Measurements from ENCODE around the gene LAMA5. TPM values are rescaled to one million over a fixed set of nuclear protein-coding genes. Genes with fewer than 3 reads are reported as not detected.

The LAMA5 gene
- total and polyA plus RNA-seq, 2 of the 8 experiments (the other 6 are each of a cell fraction or from before 2014, with no cell fraction given): 34.4 to 225 TPM

DNA sequence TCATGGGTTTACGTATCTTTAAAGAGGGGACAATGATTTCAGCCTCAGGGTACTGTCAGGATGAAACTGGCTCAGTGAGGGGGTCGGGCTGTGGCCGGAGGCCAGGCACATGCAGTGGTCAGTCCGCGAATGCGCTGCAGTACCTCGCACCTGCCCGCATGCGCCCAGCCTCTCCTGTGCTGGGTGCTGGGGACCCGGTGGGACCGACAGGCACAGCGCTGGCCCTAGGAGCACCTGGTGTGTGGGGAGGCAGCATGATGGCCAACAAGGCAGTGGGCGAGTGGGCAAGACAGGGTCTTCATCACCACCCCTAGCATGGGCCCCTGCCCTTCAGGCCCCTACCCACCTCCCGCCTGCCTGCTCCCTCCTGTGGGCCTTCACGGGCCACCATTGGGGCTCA is 40.9 kb upstream of the LAMA5 start:
- no peak for FAIRE-seq
- CTCF ChIA-PET (ENCODE audit: partially characterized antibody): interaction anchor here (1.0 to 4.6 kb wide), 3 partner anchors 15 to 86 kb away, joined by 3 to 48 read pairs (median 4); no protein-coding TSS in a partner anchor
- H3K4me3 ChIP-seq (ENCODE audit: extremely low read depth in 1 of 4, insufficient read depth in 2 of 4, low read depth in 3 of 4, low read length in 4 of 4): 0 out of 8 replicates have a peak overlapping the region, but pooled peaks of 1 of the 4 experiments have one; percentile 56

More for the DNA sequence above, 40.9 kb upstream of the LAMA5 start:
- Histone ChIP-seq H3K27ac (ENCODE audit: low read depth, low read length) (no peak overlapping the region), H2BK20ac (ENCODE audit: low read length) (0 out of 2 replicates have a peak overlapping the region, but pooled peaks have one; percentile 35), H4K5ac (ENCODE audit: insufficient read length, low read depth, low read length) (no peak overlapping the region), H3K23me2 (ENCODE audit: low read depth, low read length) (no peaks in the 10 kb centered on the region; the same call in 1 of the 2 replicates), H3K23ac (ENCODE audit: insufficient read length) (no peak overlapping the region), H2AFZ (ENCODE audit: low read length) (no peak overlapping the region), H2BK5ac (ENCODE audit: low read depth, low read length) (no peak overlapping the region), H3K18ac (ENCODE audit: extremely low read depth, low read length) (no peak overlapping the region), H3K36me3 (ENCODE audit: control insufficient read depth in 2 of 4, insufficient read depth in 4 of 4, low read length in 3 of 4) (no peaks in the 10 kb centered on the region), H4K20me1 (replicated peaks in 1 of 2; ENCODE audit: control insufficient read depth in 1 of 2, insufficient read depth in 2 of 2, low read length in 2 of 2) (peaks cover 0 to 20% of the 10 kb centered on the region in 2 experiments), H2BK15ac (ENCODE audit: low read length) (peak overlapping the region; percentile 9; the same call in 1 of the 2 replicates), H2AK5ac (ENCODE audit: low read depth, low read length) (no peak overlapping the region; the same call in 1 of the 2 replicates), H3K4me1 (replicated peaks in 1 of 4; ENCODE audit: control insufficient read depth in 3 of 4, insufficient read depth in 4 of 4, low read length in 3 of 4) (peaks cover 0 to 26% (median 8%) of the 10 kb centered on the region in 4 experiments; a peak in 6 of 7 replicates), H3K9me3 (ENCODE audit: insufficient read depth in 2 of 2, low read depth in 1 of 2, low read length in 1 of 2) (no peaks in the 10 kb centered on the region), H3K9ac (replicated peaks in 1 of 4; ENCODE audit: extremely low read depth in 1 of 4, low read depth in 3 of 4, low read length in 3 of 4) (no peak overlapping the region), H3K4ac (replicated peaks; ENCODE audit: insufficient read length, low read depth, low read length) (no peak overlapping the region), H2BK12ac (ENCODE audit: low read depth, low read length) (0 out of 2 replicates have a peak overlapping the region, but pooled peaks have one; percentile 2), H2BK120ac (replicated peaks; ENCODE audit: low read depth, low read length) (no peak overlapping the region), H3K4me2 (ENCODE audit: insufficient read depth in 1 of 2, low read depth in 2 of 2, low read length in 2 of 2) (peak overlapping the region in 1 of 2 experiments; percentile 38; a peak in 1 of 4 replicates), H4K91ac (replicated peaks; ENCODE audit: insufficient read length, low read length) (no peak overlapping the region), H3K79me2 (ENCODE audit: control insufficient read depth in 1 of 2, insufficient read depth in 2 of 2, low read length in 2 of 2) (no peaks in the 10 kb centered on the region; a peak in 1 of 4 replicates), H3K79me1 (ENCODE audit: low read depth, low read length) (no peaks in the 10 kb centered on the region), H4K8ac (ENCODE audit: extremely low read depth, insufficient read depth, low read length) (no peak overlapping the region; the same call in 1 of the 2 replicates), H3K14ac (ENCODE audit: insufficient read length) (no peak overlapping the region), H3K27me3 (replicated peaks in 1 of 4; ENCODE audit: control insufficient read depth in 3 of 4, extremely low read depth in 1 of 4, insufficient read depth in 3 of 4, low read length in 3 of 4) (peaks cover 0 to 8% (median 1%) of the 10 kb centered on the region in 4 experiments; a peak in 2 of 7 replicates), H3K56ac (replicated peaks; ENCODE audit: insufficient read length, low read depth, low read length) (no peak overlapping the region)
- no peak for DNase-seq (ENCODE audit: low read depth in 1 of 2, low spot score in 2 of 2)
- TF ChIP-seq, protein P1, sequence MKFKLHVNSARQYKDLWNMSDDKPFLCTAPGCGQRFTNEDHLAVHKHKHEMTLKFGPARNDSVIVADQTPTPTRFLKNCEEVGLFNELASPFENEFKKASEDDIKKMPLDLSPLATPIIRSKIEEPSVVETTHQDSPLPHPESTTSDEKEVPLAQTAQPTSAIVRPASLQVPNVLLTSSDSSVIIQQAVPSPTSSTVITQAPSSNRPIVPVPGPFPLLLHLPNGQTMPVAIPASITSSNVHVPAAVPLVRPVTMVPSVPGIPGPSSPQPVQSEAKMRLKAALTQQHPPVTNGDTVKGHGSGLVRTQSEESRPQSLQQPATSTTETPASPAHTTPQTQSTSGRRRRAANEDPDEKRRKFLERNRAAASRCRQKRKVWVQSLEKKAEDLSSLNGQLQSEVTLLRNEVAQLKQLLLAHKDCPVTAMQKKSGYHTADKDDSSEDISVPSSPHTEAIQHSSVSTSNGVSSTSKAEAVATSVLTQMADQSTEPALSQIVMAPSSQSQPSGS (IDR thresholded peaks at IDR 0.05; ENCODE audit: low read length): no peak
- TF ChIP-seq BCL11A (IDR thresholded peaks at IDR 0.05; ENCODE audit: low read depth in 2 of 2, low read length in 2 of 2): no peak
- WGBS, 2 experiments (ENCODE audit: extremely low coverage in 1 of 2, insufficient coverage in 1 of 2, insufficient read length in 1 of 2, insufficient replicate concordance in 2 of 2, low coverage in 1 of 2, low lambda C conversion rate in 2 of 2, missing lambda C conversion rate in 1 of 2): 93% methylated on average over 15 of the region's 15 CpGs; no CpG with 5 or more reads in 1 of the 2 experiments
- POLR2A ChIA-PET (ENCODE audit: partially characterized antibody): interaction anchor here (0.8 to 4.0 kb wide), 3 partner anchors 15 to 39 kb away, joined by 3 to 25 read pairs (median 3); no protein-coding TSS in a partner anchor

Data from H1 (cell line).